MM.1S (cell line): ENCODE measurements around the gene KANSL2.

Experiments used
- EZH2 ChIP-seq: fragments of 300-600 bp; sonication (generic); optimal IDR thresholded peaks from 2 replicates; pipeline ENCODE3; 2017; ENCODE audit warnings: low read depth, mild to moderate bottlenecking, antibody characterized with exemption, low read length, mixed read lengths
- EZH2phosphoT487 ChIP-seq: fragments of 300-600 bp; sonication (generic); IDR thresholded peaks from 2 replicates; pipeline ENCODE4 v1.6.1; 2018; ENCODE audit warnings: antibody characterized with exemption, low read length
- TF ChIP-seq, protein P1 (sequence below): fragments of 300-600 bp; sonication (generic); IDR thresholded peaks from 2 replicates; pipeline ENCODE4 v1.5.1; 2016; ENCODE audit warnings: antibody characterized with exemption, low read length, mixed read lengths

DNA sequence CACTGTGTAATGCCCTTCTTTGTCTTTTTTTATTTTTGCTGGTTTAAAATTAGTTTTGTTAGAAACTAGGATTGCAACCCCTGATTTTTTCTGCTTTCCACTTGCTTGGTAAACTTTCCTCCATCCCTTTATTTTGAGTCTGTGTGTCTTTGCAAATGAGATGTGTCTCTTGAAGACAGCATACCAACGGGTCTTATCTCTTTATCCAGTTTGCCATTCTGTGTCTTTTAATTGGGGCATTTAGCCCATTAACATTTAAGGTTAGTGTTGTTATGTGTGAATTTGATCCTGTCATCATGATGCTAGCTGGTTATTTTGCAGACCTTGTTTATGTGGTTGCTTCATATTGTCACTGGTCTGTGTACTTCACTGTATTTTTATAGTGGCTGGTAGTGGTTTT lies 68.7 kb downstream of the KANSL2 start:
- TF ChIP-seq EZH2 = no peak
- TF ChIP-seq, protein P1, sequence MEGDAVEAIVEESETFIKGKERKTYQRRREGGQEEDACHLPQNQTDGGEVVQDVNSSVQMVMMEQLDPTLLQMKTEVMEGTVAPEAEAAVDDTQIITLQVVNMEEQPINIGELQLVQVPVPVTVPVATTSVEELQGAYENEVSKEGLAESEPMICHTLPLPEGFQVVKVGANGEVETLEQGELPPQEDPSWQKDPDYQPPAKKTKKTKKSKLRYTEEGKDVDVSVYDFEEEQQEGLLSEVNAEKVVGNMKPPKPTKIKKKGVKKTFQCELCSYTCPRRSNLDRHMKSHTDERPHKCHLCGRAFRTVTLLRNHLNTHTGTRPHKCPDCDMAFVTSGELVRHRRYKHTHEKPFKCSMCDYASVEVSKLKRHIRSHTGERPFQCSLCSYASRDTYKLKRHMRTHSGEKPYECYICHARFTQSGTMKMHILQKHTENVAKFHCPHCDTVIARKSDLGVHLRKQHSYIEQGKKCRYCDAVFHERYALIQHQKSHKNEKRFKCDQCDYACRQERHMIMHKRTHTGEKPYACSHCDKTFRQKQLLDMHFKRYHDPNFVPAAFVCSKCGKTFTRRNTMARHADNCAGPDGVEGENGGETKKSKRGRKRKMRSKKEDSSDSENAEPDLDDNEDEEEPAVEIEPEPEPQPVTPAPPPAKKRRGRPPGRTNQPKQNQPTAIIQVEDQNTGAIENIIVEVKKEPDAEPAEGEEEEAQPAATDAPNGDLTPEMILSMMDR = no peak
- no peak for TF ChIP-seq EZH2phosphoT487
